Esophagus muscularis mucosa (tissue), 4 donors: ENCODE results near the gene ZC3H12A.

Source experiments
- CTCF ChIP-seq, 3 experiments: fragments of 200-600 bp in 2 of 3; fragments of 450-650 bp in 1 of 3; sonication (generic) in 2 of 3; IDR thresholded peaks; one replicate each; pipeline ENCODE4 v1.5.1; 2017 to 2019; ENCODE audit warnings: antibody characterized with exemption in 3 of 3, mild to moderate bottlenecking in 2 of 3, moderate library complexity in 1 of 3
- EP300 ChIP-seq: sonication (generic); formaldehyde crosslinking; IDR thresholded peaks from one replicate; pipeline ENCODE4 v1.6.1; 2017; ENCODE audit warnings: antibody characterized with exemption
- POLR2A ChIP-seq: fragments of 450-650 bp; IDR thresholded peaks from one replicate; pipeline ENCODE4 v1.6.1; 2017; ENCODE audit warnings: antibody characterized with exemption, moderate library complexity, mild to moderate bottlenecking, low read depth
- POLR2AphosphoS5 ChIP-seq, 2 donors: sonication (generic); formaldehyde crosslinking; IDR thresholded peaks; one replicate each; pipeline ENCODE4 v1.6.1; 2017; ENCODE audit warnings: antibody characterized with exemption in 2 of 2

GRCh38 chr1:37476460-37477197 is 2.2 kb downstream of the ZC3H12A start:
- no peak for TF ChIP-seq EP300
- peak; percentile 66 to 76 for TF ChIP-seq POLR2AphosphoS5 (IDR thresholded peaks at IDR 0.05)
- TF ChIP-seq CTCF (IDR thresholded peaks at IDR 0.05): no peak
- no peak for TF ChIP-seq POLR2A
